Measurements from ENCODE around the gene SRBD1. TPM values are rescaled to one million over a fixed set of nuclear protein-coding genes. Genes with fewer than 3 reads are reported as not detected.

The SRBD1 gene
- polyA plus RNA-seq, 1 donor (not counting 4 experiments of a cell fraction or from before 2014, with no cell fraction given): 8.8 TPM

DNA sequence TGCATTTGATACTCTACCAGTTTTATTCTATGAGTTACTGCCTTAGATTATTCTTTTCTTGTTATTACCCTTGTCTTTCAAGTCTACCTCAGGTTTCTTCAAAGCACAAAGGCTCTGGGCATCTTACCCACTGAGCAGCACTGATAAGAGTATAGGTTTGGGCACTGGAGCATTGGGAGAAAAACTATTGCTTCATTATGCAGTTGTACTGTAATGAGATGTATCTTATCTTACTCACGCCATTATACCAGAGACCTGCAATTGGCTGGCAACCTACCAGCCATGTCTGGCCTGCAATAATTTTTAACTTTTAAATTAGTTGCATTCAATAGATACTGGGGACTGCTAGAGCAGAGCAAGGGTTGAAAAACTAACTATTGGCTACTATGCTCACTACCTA is 18.9 kb upstream of the SRBD1 start:
- no peaks in the 10 kb centered on the region for H3K79me2 ChIP-seq (ENCODE audit: control insufficient read depth, insufficient read depth, low read length)
- peaks cover 3% of the 10 kb centered on the region for H3K27me3 ChIP-seq (ENCODE audit: control insufficient read depth, extremely low read depth, insufficient read depth, low read length)
- dilution Hi-C loops (cut with MboI; ENCODE audit: extremely low pct_ligation_motif_present, low sequenced_read_pairs): no loop called here
- no peak overlapping the region for H3K4me2 ChIP-seq (ENCODE audit: control insufficient read depth, extremely low read depth, insufficient read depth, low read depth, low read length)
- no peaks in the 10 kb centered on the region for H3K36me3 ChIP-seq (ENCODE audit: control insufficient read depth in 2 of 2, extremely low read depth in 1 of 2, insufficient read depth in 2 of 2, low read length in 2 of 2)
- no peaks in the 10 kb centered on the region for H4K20me1 ChIP-seq (ENCODE audit: control insufficient read depth, extremely low read depth, insufficient read depth, low read length)
- H3K4me3 ChIP-seq (ENCODE audit: control insufficient read depth in 2 of 3, extremely low read depth in 1 of 3, insufficient read depth in 2 of 3, low read depth in 1 of 3, low read length in 3 of 3): no peak overlapping the region
- no peaks in the 10 kb centered on the region for H3K9me3 ChIP-seq (ENCODE audit: control insufficient read depth, low read depth, low read length)
- H3K9me1 ChIP-seq (ENCODE audit: control insufficient read depth, extremely low read depth, insufficient read depth, low read length): no peaks in the 10 kb centered on the region
- no peak for FAIRE-seq
- no peak overlapping the region for H3K27ac ChIP-seq (ENCODE audit: control insufficient read depth, insufficient read depth, low read length)
- H3K9ac ChIP-seq (ENCODE audit: control insufficient read depth, extremely low read depth, insufficient read depth, low read length): no peak overlapping the region
- H2AFZ ChIP-seq (ENCODE audit: control insufficient read depth, low read length): no peak overlapping the region
- DNase-seq (ENCODE audit: low read depth, low spot score): no peak
- TF ChIP-seq EZH2 (IDR thresholded peaks at IDR 0.05; ENCODE audit: low read length): no peak
- TF ChIP-seq, protein P1, sequence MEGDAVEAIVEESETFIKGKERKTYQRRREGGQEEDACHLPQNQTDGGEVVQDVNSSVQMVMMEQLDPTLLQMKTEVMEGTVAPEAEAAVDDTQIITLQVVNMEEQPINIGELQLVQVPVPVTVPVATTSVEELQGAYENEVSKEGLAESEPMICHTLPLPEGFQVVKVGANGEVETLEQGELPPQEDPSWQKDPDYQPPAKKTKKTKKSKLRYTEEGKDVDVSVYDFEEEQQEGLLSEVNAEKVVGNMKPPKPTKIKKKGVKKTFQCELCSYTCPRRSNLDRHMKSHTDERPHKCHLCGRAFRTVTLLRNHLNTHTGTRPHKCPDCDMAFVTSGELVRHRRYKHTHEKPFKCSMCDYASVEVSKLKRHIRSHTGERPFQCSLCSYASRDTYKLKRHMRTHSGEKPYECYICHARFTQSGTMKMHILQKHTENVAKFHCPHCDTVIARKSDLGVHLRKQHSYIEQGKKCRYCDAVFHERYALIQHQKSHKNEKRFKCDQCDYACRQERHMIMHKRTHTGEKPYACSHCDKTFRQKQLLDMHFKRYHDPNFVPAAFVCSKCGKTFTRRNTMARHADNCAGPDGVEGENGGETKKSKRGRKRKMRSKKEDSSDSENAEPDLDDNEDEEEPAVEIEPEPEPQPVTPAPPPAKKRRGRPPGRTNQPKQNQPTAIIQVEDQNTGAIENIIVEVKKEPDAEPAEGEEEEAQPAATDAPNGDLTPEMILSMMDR (optimal IDR thresholded peaks at IDR 0.05 in 1 of 3, IDR thresholded peaks at IDR 0.05 in 1 of 3, conservative IDR thresholded peaks at IDR 0.05 in 1 of 3; ENCODE audit: extremely low read depth in 1 of 3, insufficient read depth in 2 of 3, low read length in 3 of 3): no peak
- no peaks in the 10 kb centered on the region for H3K4me1 ChIP-seq (ENCODE audit: control insufficient read depth, extremely low read depth, insufficient read depth, low read length)

DNA sequence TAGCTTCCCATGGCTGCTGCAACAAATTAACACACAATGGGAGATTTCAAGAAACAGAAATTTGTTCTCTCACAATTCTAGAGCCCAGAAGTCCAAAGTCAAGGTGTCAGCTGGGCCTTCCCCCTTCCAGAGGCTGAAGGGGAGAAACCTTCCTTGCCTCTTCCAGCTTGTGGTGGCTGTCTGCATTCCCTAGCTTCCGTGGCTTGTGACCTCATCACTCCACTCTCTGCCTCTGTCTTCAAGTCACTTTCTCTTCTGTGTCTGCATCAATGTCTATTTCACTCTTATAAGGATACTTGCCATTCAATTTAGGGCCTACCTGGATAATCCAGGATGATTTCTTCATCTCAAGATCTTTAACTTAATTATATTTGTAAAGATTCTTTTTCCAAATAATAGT is 16.8 kb upstream of the SRBD1 start:
- no peak overlapping the region for H3K4me3 ChIP-seq (ENCODE audit: control insufficient read depth in 2 of 3, extremely low read depth in 1 of 3, insufficient read depth in 2 of 3, low read depth in 1 of 3, low read length in 3 of 3)
- H3K27ac ChIP-seq (ENCODE audit: control insufficient read depth, insufficient read depth, low read length): no peak overlapping the region
- H3K4me2 ChIP-seq (ENCODE audit: control insufficient read depth, extremely low read depth, insufficient read depth, low read depth, low read length): no peak overlapping the region
- no peak for DNase-seq (ENCODE audit: low read depth, low spot score)
- H3K4me1 ChIP-seq (ENCODE audit: control insufficient read depth, extremely low read depth, insufficient read depth, low read length): no peaks in the 10 kb centered on the region
- no peaks in the 10 kb centered on the region for H3K9me1 ChIP-seq (ENCODE audit: control insufficient read depth, extremely low read depth, insufficient read depth, low read length)
- no peaks in the 10 kb centered on the region for H3K79me2 ChIP-seq (ENCODE audit: control insufficient read depth, insufficient read depth, low read length)
- peaks cover 3% of the 10 kb centered on the region for H3K27me3 ChIP-seq (ENCODE audit: control insufficient read depth, extremely low read depth, insufficient read depth, low read length)
- TF ChIP-seq, protein P1 (optimal IDR thresholded peaks at IDR 0.05 in 1 of 3, IDR thresholded peaks at IDR 0.05 in 1 of 3, conservative IDR thresholded peaks at IDR 0.05 in 1 of 3; ENCODE audit: extremely low read depth in 1 of 3, insufficient read depth in 2 of 3, low read length in 3 of 3): no peak
- TF ChIP-seq EZH2 (IDR thresholded peaks at IDR 0.05; ENCODE audit: low read length): no peak
- FAIRE-seq: no peak
- H2AFZ ChIP-seq (ENCODE audit: control insufficient read depth, low read length): no peak overlapping the region
- no peaks in the 10 kb centered on the region for H3K9me3 ChIP-seq (ENCODE audit: control insufficient read depth, low read depth, low read length)
- H4K20me1 ChIP-seq (ENCODE audit: control insufficient read depth, extremely low read depth, insufficient read depth, low read length): no peaks in the 10 kb centered on the region
- H3K9ac ChIP-seq (ENCODE audit: control insufficient read depth, extremely low read depth, insufficient read depth, low read length): no peak overlapping the region
- H3K36me3 ChIP-seq (ENCODE audit: control insufficient read depth in 2 of 2, extremely low read depth in 1 of 2, insufficient read depth in 2 of 2, low read length in 2 of 2): no peaks in the 10 kb centered on the region
- dilution Hi-C loops (cut with MboI; ENCODE audit: extremely low pct_ligation_motif_present, low sequenced_read_pairs): no loop called here
